Measurements from ENCODE around the gene BCAS4.

BCAS4 gene

DNA sequence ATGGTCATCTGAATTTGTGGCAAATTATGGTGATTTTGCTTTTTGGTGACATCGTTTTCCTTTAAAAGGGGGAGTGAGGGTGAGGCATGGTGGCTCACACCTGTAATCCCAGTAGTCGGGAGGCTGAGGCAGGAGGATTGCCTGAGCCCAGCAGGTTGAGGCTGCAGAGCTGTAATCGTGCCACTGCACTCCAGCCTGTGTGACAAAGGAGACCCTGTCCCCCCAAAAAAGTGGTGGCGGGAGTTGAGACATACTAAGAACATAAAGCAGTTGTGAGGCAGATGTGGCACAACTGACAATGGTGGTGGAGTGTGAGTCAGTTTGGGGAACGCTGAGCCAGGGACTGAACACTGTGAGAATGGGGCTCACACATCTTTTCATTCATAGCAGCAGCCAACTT is 90.9 kb downstream of the BCAS4 start:
- Histone ChIP-seq H3K4me3 (ENCODE audit: low read depth, low read length) (no peak overlapping the region), H3K27ac (no peak overlapping the region; the same call in 1 of the 2 replicates), H3K9me3 (ENCODE audit: severe bottlenecking) (no peaks in the 10 kb centered on the region), H3K27me3 (ENCODE audit: insufficient read depth, low read depth, severe bottlenecking) (no peaks in the 10 kb centered on the region), H3K36me3 (peaks cover 22% of the 10 kb centered on the region)
- DNase-seq, result no peak
- no peak for TF ChIP-seq CTCF (IDR thresholded peaks at IDR 0.05; ENCODE audit: low read depth, low read length)

DNA sequence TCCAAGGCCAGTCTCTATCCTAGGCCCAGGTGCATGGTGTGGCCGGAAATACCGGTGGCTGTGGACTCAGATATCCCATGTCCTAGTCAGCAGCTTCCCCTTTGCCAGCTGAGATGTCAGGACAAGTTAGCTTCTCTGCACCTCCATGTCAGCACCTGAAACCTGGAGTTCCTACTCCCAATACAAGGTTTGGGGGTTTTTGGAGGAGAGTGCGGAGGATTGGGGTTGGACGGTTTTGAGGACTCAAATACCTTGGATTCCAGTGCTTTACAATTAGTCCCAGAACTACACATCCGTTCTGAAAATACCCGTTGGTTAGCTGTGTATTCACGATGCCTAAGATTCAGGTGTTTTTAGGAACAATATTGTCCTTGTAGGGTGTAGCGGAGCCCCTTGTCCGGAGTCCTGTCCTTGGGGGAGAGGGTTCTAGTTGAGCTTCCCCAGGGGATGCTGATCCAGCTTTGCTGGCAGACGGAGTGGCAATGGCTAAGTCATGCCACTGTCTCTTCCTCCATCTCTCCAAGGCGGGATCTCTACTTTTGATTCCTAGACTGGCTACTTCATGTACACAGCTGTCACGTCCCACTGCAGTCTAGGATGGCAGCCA is 91.4 kb downstream of the BCAS4 start:
- peaks cover 27% of the 10 kb centered on the region for H3K36me3 ChIP-seq
- no peak overlapping the region for H3K4me3 ChIP-seq (ENCODE audit: low read depth, low read length)
- DNase-seq, result no peak
- no peak overlapping the region for H3K27ac ChIP-seq
- no peak for TF ChIP-seq CTCF (IDR thresholded peaks at IDR 0.05; ENCODE audit: low read depth, low read length)
- H3K9me3 ChIP-seq (ENCODE audit: severe bottlenecking), result no peaks in the 10 kb centered on the region
- H3K27me3 ChIP-seq (ENCODE audit: insufficient read depth, low read depth, severe bottlenecking), result no peaks in the 10 kb centered on the region

- no peak for DNase-seq
- no peak overlapping the region for H3K4me3 ChIP-seq (ENCODE audit: low read depth, low read length)
- H3K27me3 ChIP-seq (ENCODE audit: insufficient read depth, low read depth, severe bottlenecking), result no peaks in the 10 kb centered on the region
- H3K27ac ChIP-seq, result no peak overlapping the region
- no peaks in the 10 kb centered on the region for H3K9me3 ChIP-seq (ENCODE audit: severe bottlenecking)
- no peak for TF ChIP-seq CTCF (IDR thresholded peaks at IDR 0.05; ENCODE audit: low read depth, low read length)
- H3K36me3 ChIP-seq, result peaks cover 39% of the 10 kb centered on the region
Observed at GRCh38 chr20:50887576-50887975, 92.7 kb downstream of the BCAS4 start.

DNA sequence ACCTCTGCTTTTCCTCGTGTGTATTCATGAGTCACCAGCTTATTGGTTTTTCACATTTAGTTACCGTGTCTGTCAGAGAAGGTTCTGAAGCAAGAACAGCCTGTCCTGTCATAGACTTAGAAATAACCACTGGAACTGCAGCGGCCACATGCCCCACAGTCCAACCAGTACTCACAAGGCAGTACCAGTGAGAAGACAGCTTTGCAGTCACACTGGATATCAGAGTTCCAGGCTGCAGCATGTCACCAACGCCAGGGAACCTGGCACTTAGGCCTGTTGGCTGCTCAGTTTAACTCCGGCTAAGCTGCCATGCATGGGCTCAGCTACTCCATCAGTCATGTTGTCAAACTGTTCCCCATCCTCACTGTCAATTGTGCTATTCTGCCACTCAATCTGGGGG is 96.3 kb downstream of the BCAS4 start:
- H3K27me3 ChIP-seq (ENCODE audit: insufficient read depth, low read depth, severe bottlenecking), result no peaks in the 10 kb centered on the region
- no peak overlapping the region for H3K27ac ChIP-seq
- no peak for TF ChIP-seq CTCF (IDR thresholded peaks at IDR 0.05; ENCODE audit: low read depth, low read length)
- H3K36me3 ChIP-seq, result peaks cover 75% of the 10 kb centered on the region
- H3K9me3 ChIP-seq (ENCODE audit: severe bottlenecking), result no peaks in the 10 kb centered on the region
- DNase-seq, result no peak
- H3K4me3 ChIP-seq (ENCODE audit: low read depth, low read length), result no peak overlapping the region

GRCh38 chr20:50892394-50892793 is 97.5 kb downstream of the BCAS4 start:
- H3K27ac ChIP-seq, result no peak overlapping the region
- no peak for TF ChIP-seq CTCF (IDR thresholded peaks at IDR 0.05; ENCODE audit: low read depth, low read length)
- H3K4me3 ChIP-seq (ENCODE audit: low read depth, low read length), result no peak overlapping the region
- no peak for DNase-seq
- H3K36me3 ChIP-seq, result peaks cover 88% of the 10 kb centered on the region
- no peaks in the 10 kb centered on the region for H3K27me3 ChIP-seq (ENCODE audit: insufficient read depth, low read depth, severe bottlenecking)
- H3K9me3 ChIP-seq (ENCODE audit: severe bottlenecking), result no peaks in the 10 kb centered on the region

- H3K27ac ChIP-seq, result no peak overlapping the region
- H3K27me3 ChIP-seq (ENCODE audit: insufficient read depth, low read depth, severe bottlenecking), result no peaks in the 10 kb centered on the region
- H3K36me3 ChIP-seq, result peaks cover 98% of the 10 kb centered on the region
- no peak for DNase-seq
- H3K4me3 ChIP-seq (ENCODE audit: low read depth, low read length), result no peak overlapping the region
- TF ChIP-seq CTCF (IDR thresholded peaks at IDR 0.05; ENCODE audit: low read depth, low read length), result no peak
- no peaks in the 10 kb centered on the region for H3K9me3 ChIP-seq (ENCODE audit: severe bottlenecking)
Observed at GRCh38 chr20:50893620-50894019, 98.8 kb downstream of the BCAS4 start.

Data from WERI-Rb-1 (cell line).